DND-41 (cell line): ENCODE data around the gene DPEP1.

Experiments used
- EZH2 ChIP-seq: IDR thresholded peaks from 3 replicates; pipeline ENCODE4 v1.6.1; 2012; ENCODE audit warnings: borderline replicate concordance, low read depth, mild to moderate bottlenecking, moderate library complexity, low read length, inconsistent platforms; ENCODE audit not compliant: severe bottlenecking
- TF ChIP-seq, protein P1 (sequence below): IDR thresholded peaks from 2 replicates; pipeline ENCODE4 v1.5.1; 2012; ENCODE audit warnings: borderline replicate concordance, low read length, moderate library complexity, mild to moderate bottlenecking; ENCODE audit not compliant: poor library complexity, severe bottlenecking; ENCODE audit errors: extremely low read depth

DNA sequence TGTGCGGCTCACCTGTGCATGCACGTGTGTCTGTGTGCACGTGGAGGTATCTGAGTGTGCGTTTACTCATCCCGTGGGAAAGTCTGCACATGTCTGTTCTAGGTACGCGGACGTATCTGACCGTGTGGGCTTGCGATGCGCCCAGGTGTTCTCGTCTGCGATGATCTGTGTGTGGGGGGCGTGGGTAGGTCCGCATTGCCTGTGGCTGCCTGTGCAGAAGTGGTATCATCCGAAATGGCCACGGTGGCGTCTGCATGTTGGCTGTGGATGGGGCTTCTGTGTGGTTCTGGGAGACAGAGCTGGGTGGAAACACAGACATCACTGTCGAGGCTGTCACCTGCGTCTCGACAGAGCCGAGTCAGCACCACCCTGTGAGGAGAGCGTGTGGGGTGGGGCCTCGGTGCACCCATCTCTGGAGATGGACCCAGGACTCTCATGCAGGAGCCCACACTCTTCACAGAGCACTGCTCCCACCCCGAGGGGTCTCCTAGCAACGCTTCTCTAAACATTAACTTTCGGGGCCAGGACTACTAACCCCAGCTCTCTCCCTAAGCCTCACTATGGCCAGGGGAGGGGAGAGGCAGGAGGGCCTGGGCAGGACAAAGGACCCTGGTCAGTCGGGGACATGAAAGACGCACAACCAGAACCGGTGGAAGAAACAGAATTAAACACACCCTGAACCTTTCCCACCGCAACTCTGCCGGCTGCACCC lies 8.4 kb downstream of the DPEP1 start:
- TF ChIP-seq, protein P1, sequence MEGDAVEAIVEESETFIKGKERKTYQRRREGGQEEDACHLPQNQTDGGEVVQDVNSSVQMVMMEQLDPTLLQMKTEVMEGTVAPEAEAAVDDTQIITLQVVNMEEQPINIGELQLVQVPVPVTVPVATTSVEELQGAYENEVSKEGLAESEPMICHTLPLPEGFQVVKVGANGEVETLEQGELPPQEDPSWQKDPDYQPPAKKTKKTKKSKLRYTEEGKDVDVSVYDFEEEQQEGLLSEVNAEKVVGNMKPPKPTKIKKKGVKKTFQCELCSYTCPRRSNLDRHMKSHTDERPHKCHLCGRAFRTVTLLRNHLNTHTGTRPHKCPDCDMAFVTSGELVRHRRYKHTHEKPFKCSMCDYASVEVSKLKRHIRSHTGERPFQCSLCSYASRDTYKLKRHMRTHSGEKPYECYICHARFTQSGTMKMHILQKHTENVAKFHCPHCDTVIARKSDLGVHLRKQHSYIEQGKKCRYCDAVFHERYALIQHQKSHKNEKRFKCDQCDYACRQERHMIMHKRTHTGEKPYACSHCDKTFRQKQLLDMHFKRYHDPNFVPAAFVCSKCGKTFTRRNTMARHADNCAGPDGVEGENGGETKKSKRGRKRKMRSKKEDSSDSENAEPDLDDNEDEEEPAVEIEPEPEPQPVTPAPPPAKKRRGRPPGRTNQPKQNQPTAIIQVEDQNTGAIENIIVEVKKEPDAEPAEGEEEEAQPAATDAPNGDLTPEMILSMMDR, result no peak
- no peak for TF ChIP-seq EZH2
